Neural cell (in vitro differentiated cells): ENCODE measurements around the gene GCNT4. TPM values are rescaled to one million over a fixed set of nuclear protein-coding genes. Genes with fewer than 3 reads are reported as not detected.

Experiments
- H2AFZ ChIP-seq: fragments of 200-600, 300-800 bp; sonication (generic), shearing (Covaris generic); 2 replicates; pipeline ENCODE4 v1.6.0; 2014; ENCODE audit warnings: low read depth, mild to moderate bottlenecking, antibody characterized with exemption, low read length, moderate library complexity
- H3F3A ChIP-seq: fragments of 200-600 bp; shearing (Covaris generic); 2 replicates; pipeline ENCODE4 v1.6.1; 2016; ENCODE audit warnings: mild to moderate bottlenecking, moderate library complexity, mixed read lengths, antibody characterized with exemption, low read length; ENCODE audit not compliant: insufficient read depth, poor library complexity, severe bottlenecking
- H3K27ac ChIP-seq: fragments of 200-600, 300-800 bp; sonication (generic), shearing (Covaris generic); 2 replicates; pipeline ENCODE4 v1.5.1; 2014; ENCODE audit warnings: mild to moderate bottlenecking, low read length, moderate library complexity
- H3K27me3 ChIP-seq: fragments of 300-800, 200-600 bp; sonication (generic), shearing (Covaris generic); 2 replicates; pipeline ENCODE4 v1.6.0; 2014; ENCODE audit warnings: mild to moderate bottlenecking, low read depth, low read length, moderate library complexity; ENCODE audit not compliant: insufficient read depth
- H3K36me3 ChIP-seq: fragments of 300-800, 200-600 bp; sonication (generic), shearing (Covaris generic); 2 replicates; pipeline ENCODE4 v1.5.1; 2014; ENCODE audit warnings: mild to moderate bottlenecking, antibody characterized with exemption, low read length, moderate library complexity; ENCODE audit not compliant: insufficient read depth
- H3K4me2 ChIP-seq: fragments of 300-800, 200-600 bp; sonication (generic), shearing (Covaris generic); 2 replicates; pipeline ENCODE4 v1.6.0; 2014; ENCODE audit warnings: mild to moderate bottlenecking, low read length
- H3K4me3 ChIP-seq: fragments of 300-800, 200-600 bp; sonication (generic), shearing (Covaris generic); 2 replicates; pipeline ENCODE4 v1.5.1; 2014; ENCODE audit warnings: mild to moderate bottlenecking, low read length, moderate library complexity
- H3K79me2 ChIP-seq: fragments of 200-600 bp; shearing (Covaris generic); replicated peaks from 2 replicates; pipeline ENCODE4 v1.6.0; 2014; ENCODE audit warnings: mild to moderate bottlenecking, low read length, moderate library complexity; ENCODE audit not compliant: insufficient read depth
- H3K9ac ChIP-seq: fragments of 300-800, 200-600 bp; sonication (generic), shearing (Covaris generic); 2 replicates; pipeline ENCODE4 v1.6.1; 2016; ENCODE audit warnings: mild to moderate bottlenecking, low read length, mixed read lengths
- H3K9me2 ChIP-seq: fragments of 200-600 bp; shearing (Covaris generic); 2 replicates; pipeline ENCODE4 v1.6.1; 2016; ENCODE audit warnings: mild to moderate bottlenecking, low read length, mixed read lengths; ENCODE audit not compliant: insufficient read depth
- H3K9me3 ChIP-seq: fragments of 200-600, 300-800 bp; sonication (generic), shearing (Covaris generic); 2 replicates; pipeline ENCODE4 v1.6.1; 2016; ENCODE audit warnings: mild to moderate bottlenecking, mixed run types, low read length, moderate library complexity, mixed read lengths
- H4K20me1 ChIP-seq: fragments of 200-600 bp; shearing (Covaris generic); 2 replicates; pipeline ENCODE4 v1.6.1; 2016; ENCODE audit warnings: mild to moderate bottlenecking, mixed run types; ENCODE audit not compliant: insufficient read depth
- EP300 ChIP-seq: fragments of 450-650 bp; conservative IDR thresholded peaks from 2 replicates; pipeline ENCODE4 v1.6.1; 2014; ENCODE audit warnings: antibody characterized with exemption, mild to moderate bottlenecking, moderate library complexity; ENCODE audit not compliant: poor library complexity, severe bottlenecking
- EZH2 ChIP-seq: fragments of 200-600, 300-800 bp; shearing (Covaris generic), sonication (generic); IDR thresholded peaks from 2 replicates; pipeline ENCODE4 v1.6.1; 2014; ENCODE audit warnings: antibody characterized with exemption, low read length, borderline replicate concordance, mild to moderate bottlenecking; ENCODE audit not compliant: insufficient read depth, poor library complexity, severe bottlenecking
- MXI1 ChIP-seq: fragments of 450-650 bp; conservative IDR thresholded peaks from 2 replicates; pipeline ENCODE4 v1.6.1; 2014; ENCODE audit warnings: antibody characterized with exemption, mild to moderate bottlenecking; ENCODE audit not compliant: poor library complexity, severe bottlenecking
- POLR2AphosphoS5 ChIP-seq: IDR thresholded peaks from 2 replicates; pipeline ENCODE4 v1.6.1; 2012
- RAD21 ChIP-seq: fragments of 450-650 bp; conservative IDR thresholded peaks from 2 replicates; pipeline ENCODE4 v1.6.1; 2014; ENCODE audit warnings: antibody characterized with exemption, mild to moderate bottlenecking, moderate library complexity
- SMC3 ChIP-seq: fragments of 450-650 bp; conservative IDR thresholded peaks from 2 replicates; pipeline ENCODE4 v1.6.1; 2014; ENCODE audit warnings: antibody characterized with exemption, mild to moderate bottlenecking, moderate library complexity; ENCODE audit not compliant: poor library complexity
- TAF1 ChIP-seq: IDR thresholded peaks from 2 replicates; pipeline ENCODE4 v1.6.1; 2012; ENCODE audit warnings: low read depth
- polyA plus RNA-seq: library from polyadenylated mRNA; depleted of rRNA; stranded (reverse); fragments of >200 nt; gene quantifications from 2 replicates; pipeline ENCODE4 v1.2.3, GENCODE V29; 2014
- TF ChIP-seq, protein P1 (sequence below): fragments of 450-650 bp; IDR thresholded peaks from 2 replicates; pipeline ENCODE4 v1.5.1; 2014; ENCODE audit warnings: antibody characterized with exemption, mild to moderate bottlenecking, moderate library complexity; ENCODE audit not compliant: poor library complexity, severe bottlenecking
- TF ChIP-seq, protein P2 (sequence below): IDR thresholded peaks from 2 replicates; pipeline ENCODE4 v1.6.1; 2012; ENCODE audit warnings: borderline replicate concordance

Gene GCNT4
- polyA plus RNA-seq, 1 donor from 2014 or later: not detected

DNA sequence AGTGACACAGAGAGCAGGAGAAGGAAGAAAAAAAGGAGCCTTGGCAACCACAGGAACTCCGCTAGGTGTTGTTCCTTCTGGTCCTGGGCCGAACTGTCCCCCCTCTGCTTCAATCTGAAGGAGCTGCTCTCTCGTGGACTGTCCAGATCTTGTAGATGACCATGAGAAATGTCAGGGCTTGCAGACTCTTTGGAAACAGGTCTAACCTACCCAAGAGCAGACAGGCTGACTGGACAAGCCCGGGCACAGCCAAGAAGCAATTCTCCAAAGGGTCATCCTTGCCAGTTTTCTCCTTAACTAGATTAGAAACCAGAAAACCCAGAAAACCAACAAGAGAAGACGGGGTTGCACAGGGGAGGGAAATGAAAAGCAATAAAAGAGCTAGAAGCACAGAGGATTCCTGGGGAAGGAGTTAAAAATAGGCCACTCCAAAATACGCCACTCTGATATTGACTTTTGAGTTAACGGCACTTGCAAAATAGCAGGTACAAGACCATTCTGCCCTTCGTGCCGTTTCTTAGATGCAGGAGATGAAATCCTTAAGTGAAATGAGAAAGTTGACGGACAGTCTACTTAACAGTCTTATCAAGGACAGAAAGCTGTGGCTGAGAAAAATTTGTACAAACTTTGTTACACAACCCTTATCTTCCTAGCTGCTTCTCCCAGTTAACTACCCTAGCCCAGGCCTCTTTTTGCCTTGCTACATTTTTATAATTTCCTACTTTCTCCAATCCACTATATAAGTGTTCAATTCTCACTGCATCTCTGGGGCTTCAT, 5.8 kb downstream of the GCNT4 start:
- H3K9me3 ChIP-seq: no peaks in the 10 kb centered on the region
- H3K79me2 ChIP-seq: no peaks in the 10 kb centered on the region
- no peaks in the 10 kb centered on the region for H3K36me3 ChIP-seq
- peaks cover 9% of the 10 kb centered on the region for H3K27me3 ChIP-seq
- H3F3A ChIP-seq: no peaks in the 10 kb centered on the region
- H2AFZ ChIP-seq: no peak overlapping the region
- no peak overlapping the region for H3K4me2 ChIP-seq
- TF ChIP-seq EP300 (no peak), POLR2AphosphoS5 (no peak), SMC3 (no peak), RAD21 (no peak), MXI1 (no peak), TAF1 (no peak), EZH2 (no peak)
- TF ChIP-seq, protein P1, sequence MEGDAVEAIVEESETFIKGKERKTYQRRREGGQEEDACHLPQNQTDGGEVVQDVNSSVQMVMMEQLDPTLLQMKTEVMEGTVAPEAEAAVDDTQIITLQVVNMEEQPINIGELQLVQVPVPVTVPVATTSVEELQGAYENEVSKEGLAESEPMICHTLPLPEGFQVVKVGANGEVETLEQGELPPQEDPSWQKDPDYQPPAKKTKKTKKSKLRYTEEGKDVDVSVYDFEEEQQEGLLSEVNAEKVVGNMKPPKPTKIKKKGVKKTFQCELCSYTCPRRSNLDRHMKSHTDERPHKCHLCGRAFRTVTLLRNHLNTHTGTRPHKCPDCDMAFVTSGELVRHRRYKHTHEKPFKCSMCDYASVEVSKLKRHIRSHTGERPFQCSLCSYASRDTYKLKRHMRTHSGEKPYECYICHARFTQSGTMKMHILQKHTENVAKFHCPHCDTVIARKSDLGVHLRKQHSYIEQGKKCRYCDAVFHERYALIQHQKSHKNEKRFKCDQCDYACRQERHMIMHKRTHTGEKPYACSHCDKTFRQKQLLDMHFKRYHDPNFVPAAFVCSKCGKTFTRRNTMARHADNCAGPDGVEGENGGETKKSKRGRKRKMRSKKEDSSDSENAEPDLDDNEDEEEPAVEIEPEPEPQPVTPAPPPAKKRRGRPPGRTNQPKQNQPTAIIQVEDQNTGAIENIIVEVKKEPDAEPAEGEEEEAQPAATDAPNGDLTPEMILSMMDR: no peak
- TF ChIP-seq, protein P2, sequence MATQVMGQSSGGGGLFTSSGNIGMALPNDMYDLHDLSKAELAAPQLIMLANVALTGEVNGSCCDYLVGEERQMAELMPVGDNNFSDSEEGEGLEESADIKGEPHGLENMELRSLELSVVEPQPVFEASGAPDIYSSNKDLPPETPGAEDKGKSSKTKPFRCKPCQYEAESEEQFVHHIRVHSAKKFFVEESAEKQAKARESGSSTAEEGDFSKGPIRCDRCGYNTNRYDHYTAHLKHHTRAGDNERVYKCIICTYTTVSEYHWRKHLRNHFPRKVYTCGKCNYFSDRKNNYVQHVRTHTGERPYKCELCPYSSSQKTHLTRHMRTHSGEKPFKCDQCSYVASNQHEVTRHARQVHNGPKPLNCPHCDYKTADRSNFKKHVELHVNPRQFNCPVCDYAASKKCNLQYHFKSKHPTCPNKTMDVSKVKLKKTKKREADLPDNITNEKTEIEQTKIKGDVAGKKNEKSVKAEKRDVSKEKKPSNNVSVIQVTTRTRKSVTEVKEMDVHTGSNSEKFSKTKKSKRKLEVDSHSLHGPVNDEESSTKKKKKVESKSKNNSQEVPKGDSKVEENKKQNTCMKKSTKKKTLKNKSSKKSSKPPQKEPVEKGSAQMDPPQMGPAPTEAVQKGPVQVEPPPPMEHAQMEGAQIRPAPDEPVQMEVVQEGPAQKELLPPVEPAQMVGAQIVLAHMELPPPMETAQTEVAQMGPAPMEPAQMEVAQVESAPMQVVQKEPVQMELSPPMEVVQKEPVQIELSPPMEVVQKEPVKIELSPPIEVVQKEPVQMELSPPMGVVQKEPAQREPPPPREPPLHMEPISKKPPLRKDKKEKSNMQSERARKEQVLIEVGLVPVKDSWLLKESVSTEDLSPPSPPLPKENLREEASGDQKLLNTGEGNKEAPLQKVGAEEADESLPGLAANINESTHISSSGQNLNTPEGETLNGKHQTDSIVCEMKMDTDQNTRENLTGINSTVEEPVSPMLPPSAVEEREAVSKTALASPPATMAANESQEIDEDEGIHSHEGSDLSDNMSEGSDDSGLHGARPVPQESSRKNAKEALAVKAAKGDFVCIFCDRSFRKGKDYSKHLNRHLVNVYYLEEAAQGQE: no peak
- no peaks in the 10 kb centered on the region for H3K9me2 ChIP-seq
- H4K20me1 ChIP-seq: no peaks in the 10 kb centered on the region
- H3K9ac ChIP-seq: no peak overlapping the region
- H3K27ac ChIP-seq: no peak overlapping the region
- H3K4me3 ChIP-seq: no peak overlapping the region

DNA sequence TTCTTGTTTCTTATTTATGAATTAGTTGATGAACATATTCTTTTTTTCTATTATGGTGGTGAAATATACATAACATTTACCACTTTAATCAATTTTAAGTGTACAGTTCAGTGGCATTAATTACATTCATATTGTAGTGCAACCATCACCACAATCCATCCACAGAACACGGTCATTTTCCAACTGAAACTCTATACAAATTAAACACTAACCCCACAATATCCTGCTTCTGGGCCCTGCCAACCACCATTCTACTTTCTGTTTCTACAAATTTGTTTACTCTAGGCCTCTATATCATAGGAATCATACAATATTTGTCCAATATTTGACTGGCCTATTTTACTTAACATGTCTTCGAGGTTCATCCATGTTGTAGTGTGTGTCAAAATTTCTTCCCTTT, 7.3 kb downstream of the GCNT4 start:
- no peaks in the 10 kb centered on the region for H3K9me3 ChIP-seq

More for the DNA sequence above, 7.3 kb downstream of the GCNT4 start:
- no peaks in the 10 kb centered on the region for H3K27me3 ChIP-seq
- H4K20me1 ChIP-seq: no peaks in the 10 kb centered on the region
- no peaks in the 10 kb centered on the region for H3K79me2 ChIP-seq
- no peak overlapping the region for H3K4me2 ChIP-seq
- no peaks in the 10 kb centered on the region for H3K36me3 ChIP-seq
- TF ChIP-seq EP300 (no peak), POLR2AphosphoS5 (no peak), RAD21 (no peak)
- TF ChIP-seq, protein P1: no peak
- H3K4me3 ChIP-seq: no peak overlapping the region
- no peak overlapping the region for H3K27ac ChIP-seq
- no peak overlapping the region for H2AFZ ChIP-seq
- H3K9ac ChIP-seq: no peak overlapping the region
- H3F3A ChIP-seq: no peaks in the 10 kb centered on the region
- H3K9me2 ChIP-seq: no peaks in the 10 kb centered on the region
